ENCODE data around the gene MYCBPAP.

DNA sequence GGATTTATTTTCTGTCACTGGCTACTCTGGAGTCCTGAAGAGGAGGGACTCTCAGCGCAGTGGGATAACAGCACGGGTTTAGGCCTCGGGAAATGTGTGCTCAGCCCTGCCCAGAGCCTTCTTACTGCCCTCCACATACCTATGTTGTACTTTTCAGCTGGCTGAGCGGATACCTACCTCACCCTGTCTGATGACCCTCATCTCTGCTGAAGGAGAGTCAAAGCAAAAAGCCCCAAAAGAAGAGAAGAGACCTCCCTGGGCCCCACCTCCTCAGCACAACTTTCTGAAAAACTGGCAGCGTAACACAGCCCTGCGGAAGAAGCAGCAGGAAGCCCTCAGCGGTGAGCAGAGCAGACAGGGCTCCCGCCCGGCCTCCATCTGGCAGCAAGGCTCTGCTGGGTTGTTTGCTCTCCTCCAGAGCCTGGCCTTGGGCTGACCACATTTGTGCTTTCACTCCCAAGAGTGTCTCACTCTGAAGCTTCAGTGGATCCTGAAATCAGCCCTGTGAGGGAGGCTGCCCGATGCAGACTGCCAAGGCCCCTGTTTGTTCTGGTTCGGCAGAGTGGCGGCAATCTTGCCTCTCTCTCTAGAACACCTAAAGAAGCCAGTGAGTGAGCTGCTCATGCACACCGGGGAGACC is 10.3 kb downstream of the MYCBPAP start:
- TF ChIP-seq CTCF (IDR thresholded peaks at IDR 0.05; ENCODE audit: low read length) = no peak
- TF ChIP-seq EZH2 (IDR thresholded peaks at IDR 0.05; ENCODE audit: borderline replicate concordance, low read length) = no peak
